Right atrium auricular region (tissue), 2 donors: Measurements from ENCODE around the gene GRXCR2. TPM values are rescaled to one million over a fixed set of nuclear protein-coding genes. Genes with fewer than 3 reads are reported as not detected.

Experiments used
- DNase-seq: peaks from one replicate; pipeline ENCODE4 v3.0.0-alpha.2; 2019; ENCODE audit warnings: low spot score
- H3K27ac ChIP-seq, 2 donors: fragments of 200-600 bp; sonication (generic); 1 replicate in 1 of 2; 2 replicates in 1 of 2; pipeline ENCODE4 v1.5.1; 2016 to 2019
- H3K27me3 ChIP-seq, 2 donors: fragments of 200-600 bp; sonication (generic); one replicate each; pipeline versions ENCODE4 v1.5.1 to v1.6.0; 2017 to 2019
- H3K36me3 ChIP-seq: fragments of 200-600 bp; sonication (generic); one replicate; pipeline ENCODE4 v1.5.1; 2016
- H3K4me1 ChIP-seq, 2 donors: fragments of 200-600 bp; sonication (generic); one replicate each; pipeline versions ENCODE4 v1.5.1 to v1.6.0; 2017 to 2019
- H3K4me3 ChIP-seq, 2 donors: fragments of 200-600 bp; sonication (generic); 1 replicate in 1 of 2; 2 replicates in 1 of 2; pipeline ENCODE4 v1.5.1; 2017 to 2019; ENCODE audit warnings: mild to moderate bottlenecking in 1 of 2, moderate library complexity in 1 of 2
- H3K9me3 ChIP-seq, 2 donors: fragments of 200-600 bp; sonication (generic); one replicate each; pipeline ENCODE4 v1.5.1; 2019
- total RNA-seq, 2 donors: library from RNA; depleted of rRNA; stranded (reverse); fragments of >200 nt; gene quantifications; one replicate each; pipeline ENCODE4 v1.1.0, GENCODE V29; 2016
- TF ChIP-seq, protein P1 (sequence below), 2 donors: fragments of 200-600 bp; sonication (generic); IDR thresholded peaks; one replicate each; pipeline ENCODE4 v1.5.1; 2019; ENCODE audit warnings: antibody characterized with exemption in 2 of 2

The GRXCR2 gene
- total RNA-seq, 2 donors from 2014 or later, result 0.24 to 1.0 TPM

DNA sequence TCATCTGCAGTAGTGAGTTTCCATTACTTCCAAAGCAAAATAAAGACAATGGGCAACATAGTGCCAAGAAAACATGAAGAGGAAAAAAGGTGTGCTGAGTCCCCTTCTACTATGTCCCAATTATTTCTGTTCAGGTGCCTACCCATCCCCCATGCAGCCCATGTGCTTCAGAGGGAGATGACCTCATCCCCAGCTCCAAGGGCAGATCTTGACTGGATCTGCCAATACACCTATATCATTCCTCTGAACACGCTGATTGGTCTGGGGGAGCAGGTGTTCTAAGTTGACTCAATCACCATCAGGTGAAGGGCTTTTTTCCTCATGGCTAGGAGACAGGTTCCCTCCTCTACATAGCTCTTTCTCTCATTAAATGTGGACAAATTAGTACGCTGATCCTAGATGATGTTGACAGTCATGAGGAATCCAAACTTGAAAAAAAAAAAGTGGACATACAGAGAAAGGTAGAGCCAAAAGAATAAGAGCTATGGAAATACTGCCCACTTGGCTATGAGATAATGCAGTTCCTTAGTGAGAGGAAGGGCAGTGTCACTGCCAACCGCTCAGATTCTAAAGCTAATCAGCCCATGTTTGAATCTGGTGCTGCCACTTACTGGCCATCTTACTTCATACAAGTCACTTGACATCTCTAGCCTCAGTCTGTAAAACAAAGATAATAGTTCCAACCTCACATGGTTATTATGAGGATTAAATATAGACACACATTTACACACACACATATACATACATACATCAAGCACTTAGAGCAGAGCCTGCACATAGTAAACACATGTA is 60.8 kb downstream of the GRXCR2 start:
- TF ChIP-seq, protein P1, sequence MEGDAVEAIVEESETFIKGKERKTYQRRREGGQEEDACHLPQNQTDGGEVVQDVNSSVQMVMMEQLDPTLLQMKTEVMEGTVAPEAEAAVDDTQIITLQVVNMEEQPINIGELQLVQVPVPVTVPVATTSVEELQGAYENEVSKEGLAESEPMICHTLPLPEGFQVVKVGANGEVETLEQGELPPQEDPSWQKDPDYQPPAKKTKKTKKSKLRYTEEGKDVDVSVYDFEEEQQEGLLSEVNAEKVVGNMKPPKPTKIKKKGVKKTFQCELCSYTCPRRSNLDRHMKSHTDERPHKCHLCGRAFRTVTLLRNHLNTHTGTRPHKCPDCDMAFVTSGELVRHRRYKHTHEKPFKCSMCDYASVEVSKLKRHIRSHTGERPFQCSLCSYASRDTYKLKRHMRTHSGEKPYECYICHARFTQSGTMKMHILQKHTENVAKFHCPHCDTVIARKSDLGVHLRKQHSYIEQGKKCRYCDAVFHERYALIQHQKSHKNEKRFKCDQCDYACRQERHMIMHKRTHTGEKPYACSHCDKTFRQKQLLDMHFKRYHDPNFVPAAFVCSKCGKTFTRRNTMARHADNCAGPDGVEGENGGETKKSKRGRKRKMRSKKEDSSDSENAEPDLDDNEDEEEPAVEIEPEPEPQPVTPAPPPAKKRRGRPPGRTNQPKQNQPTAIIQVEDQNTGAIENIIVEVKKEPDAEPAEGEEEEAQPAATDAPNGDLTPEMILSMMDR (IDR thresholded peaks at IDR 0.05), result peak in 1 of 2 donors; percentile 47
- Histone ChIP-seq H3K27me3 (no peaks in the 10 kb centered on the region), H3K4me3 (no peak overlapping the region), H3K9me3 (no peaks in the 10 kb centered on the region), H3K4me1 (no peaks in the 10 kb centered on the region), H3K36me3 (peaks cover 6% of the 10 kb centered on the region), H3K27ac (no peak overlapping the region)
- peak; percentile 60 for DNase-seq

Other genes starting within 250 kb of the GRXCR2 start
- 10 to 100 TPM; 13.9 to 37.6 TPM for gene PRELID2, start 37.7 kb downstream of the GRXCR2 start, total RNA-seq
- 100 to 1,000 TPM in 1 of 2 donors, 10 to 100 TPM in 1; 41.2 to 272 TPM for gene SH3RF2, start 63.6 kb upstream of the GRXCR2 start, total RNA-seq
- gene PLAC8L1, start 232.6 kb upstream of the GRXCR2 start, total RNA-seq, result not detected